C4-2B (cell line): Measurements from ENCODE around the gene CHRNA9.

Experiments
- H3K27ac ChIP-seq: fragments of 450-650 bp; 2 replicates; pipeline ENCODE4 v1.5.1; 2017
- ZFX ChIP-seq: fragments of 450-650 bp; IDR thresholded peaks from 2 replicates; pipeline ENCODE4 v1.6.1; 2017
- TF ChIP-seq, protein P1 (sequence below): fragments of 450-650 bp; conservative IDR thresholded peaks from 2 replicates; pipeline ENCODE4 v1.5.1; 2017; ENCODE audit warnings: mild to moderate bottlenecking

CHRNA9 gene

DNA sequence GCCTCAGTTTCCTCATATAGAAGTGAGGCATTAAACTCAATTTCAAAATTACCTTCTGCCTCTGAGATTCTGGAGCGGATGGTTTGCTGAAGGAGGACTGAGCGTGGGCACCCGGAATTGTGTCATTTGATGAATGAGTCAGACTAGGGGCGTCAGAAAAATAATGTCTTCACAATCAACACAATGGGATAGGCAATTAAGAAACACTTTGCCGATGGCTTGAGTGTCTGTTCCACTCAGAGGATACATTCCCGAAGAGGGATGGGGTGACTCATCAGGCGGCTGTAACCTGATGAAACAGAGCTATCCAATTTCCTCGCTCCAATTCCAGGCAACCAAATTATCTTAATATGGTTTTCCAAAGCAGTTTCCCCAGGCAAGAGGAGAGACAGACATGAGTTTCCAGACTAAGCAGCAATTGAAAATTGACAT is 1.2 kb upstream of the CHRNA9 start:
- no peak overlapping the region for H3K27ac ChIP-seq
- TF ChIP-seq, protein P1, sequence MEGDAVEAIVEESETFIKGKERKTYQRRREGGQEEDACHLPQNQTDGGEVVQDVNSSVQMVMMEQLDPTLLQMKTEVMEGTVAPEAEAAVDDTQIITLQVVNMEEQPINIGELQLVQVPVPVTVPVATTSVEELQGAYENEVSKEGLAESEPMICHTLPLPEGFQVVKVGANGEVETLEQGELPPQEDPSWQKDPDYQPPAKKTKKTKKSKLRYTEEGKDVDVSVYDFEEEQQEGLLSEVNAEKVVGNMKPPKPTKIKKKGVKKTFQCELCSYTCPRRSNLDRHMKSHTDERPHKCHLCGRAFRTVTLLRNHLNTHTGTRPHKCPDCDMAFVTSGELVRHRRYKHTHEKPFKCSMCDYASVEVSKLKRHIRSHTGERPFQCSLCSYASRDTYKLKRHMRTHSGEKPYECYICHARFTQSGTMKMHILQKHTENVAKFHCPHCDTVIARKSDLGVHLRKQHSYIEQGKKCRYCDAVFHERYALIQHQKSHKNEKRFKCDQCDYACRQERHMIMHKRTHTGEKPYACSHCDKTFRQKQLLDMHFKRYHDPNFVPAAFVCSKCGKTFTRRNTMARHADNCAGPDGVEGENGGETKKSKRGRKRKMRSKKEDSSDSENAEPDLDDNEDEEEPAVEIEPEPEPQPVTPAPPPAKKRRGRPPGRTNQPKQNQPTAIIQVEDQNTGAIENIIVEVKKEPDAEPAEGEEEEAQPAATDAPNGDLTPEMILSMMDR: no peak
- TF ChIP-seq ZFX: no peak

DNA sequence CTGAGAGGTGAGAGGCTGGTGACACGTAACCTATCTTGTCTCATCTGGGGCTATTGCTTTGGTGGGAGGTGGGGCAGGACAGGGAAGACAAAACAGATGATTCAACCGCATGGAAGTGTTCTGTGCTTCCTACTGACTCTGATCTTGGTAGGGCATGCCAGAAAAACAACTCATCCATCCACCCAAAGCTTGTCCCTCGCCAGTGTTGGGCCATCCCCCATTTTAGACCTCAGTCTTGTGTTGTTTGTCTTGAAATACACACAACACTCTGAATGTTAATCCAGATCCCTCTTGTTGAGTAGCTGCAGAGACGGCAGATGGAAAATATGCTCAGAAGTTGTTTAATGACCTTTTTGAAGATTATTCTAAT is 377 bp downstream of the CHRNA9 start:
- TF ChIP-seq ZFX: no peak
- TF ChIP-seq, protein P1: no peak
- H3K27ac ChIP-seq: no peak overlapping the region

DNA sequence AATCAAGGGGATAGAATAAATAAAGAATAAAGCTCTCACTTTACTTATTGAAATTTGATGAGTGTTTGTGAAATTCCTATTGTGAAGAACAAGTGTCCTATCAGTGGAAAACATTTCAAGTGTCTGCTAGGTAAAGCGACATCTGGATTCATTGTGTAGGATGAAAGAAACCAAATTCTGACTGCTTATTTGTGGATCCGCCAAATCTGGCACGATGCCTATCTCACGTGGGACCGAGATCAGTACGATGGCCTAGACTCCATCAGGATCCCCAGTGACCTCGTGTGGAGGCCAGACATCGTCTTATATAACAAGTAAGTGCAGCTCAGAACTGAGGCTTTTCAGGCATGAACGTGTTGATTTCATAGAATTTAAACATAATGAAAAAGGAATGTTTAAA is 1.9 kb downstream of the CHRNA9 start:
- no peak for TF ChIP-seq ZFX
- TF ChIP-seq, protein P1: no peak
- H3K27ac ChIP-seq: no peak overlapping the region

DNA sequence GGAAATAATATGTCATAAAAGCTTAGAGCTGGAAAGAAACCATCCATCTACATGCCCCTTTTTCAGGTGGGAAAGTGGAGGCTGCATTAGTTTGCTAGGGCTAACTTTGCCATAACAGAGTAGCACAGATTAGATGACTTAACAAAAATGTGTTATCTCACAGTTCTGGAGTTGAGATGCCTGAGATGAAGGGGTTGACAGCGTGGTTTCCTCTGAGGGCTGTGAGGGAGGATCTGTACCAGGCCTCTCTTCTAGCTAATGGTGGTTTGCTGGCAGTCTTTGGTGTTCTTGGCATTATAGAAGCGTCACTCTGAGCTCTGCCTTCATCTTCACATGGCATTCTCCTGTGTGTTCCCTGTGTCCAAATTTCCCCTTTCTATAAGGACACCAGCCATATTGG is 2.4 kb downstream of the CHRNA9 start:
- no peak for TF ChIP-seq ZFX
- TF ChIP-seq, protein P1: no peak
- no peak overlapping the region for H3K27ac ChIP-seq

DNA sequence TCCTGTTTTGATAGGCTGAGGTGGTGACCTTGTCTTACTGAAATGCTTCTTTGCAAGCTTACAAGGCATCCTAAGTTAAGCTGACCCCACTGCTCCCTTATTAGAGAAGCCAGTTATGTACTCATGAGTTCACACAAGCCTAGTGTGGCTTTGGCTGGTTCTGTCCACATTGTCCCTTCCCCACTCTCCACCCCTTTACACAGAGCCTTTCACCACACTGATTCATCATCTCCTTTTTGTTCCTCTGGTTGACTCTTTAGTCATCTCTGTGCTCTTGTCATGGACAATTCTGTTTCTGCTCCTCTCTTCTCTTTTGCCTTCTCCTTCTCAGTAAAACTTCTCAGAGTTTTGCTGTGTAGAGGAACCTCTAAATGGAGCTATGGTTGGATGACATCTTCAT is 4.9 kb downstream of the CHRNA9 start:
- H3K27ac ChIP-seq: no peak overlapping the region
- TF ChIP-seq ZFX: no peak
- TF ChIP-seq, protein P1: no peak

DNA sequence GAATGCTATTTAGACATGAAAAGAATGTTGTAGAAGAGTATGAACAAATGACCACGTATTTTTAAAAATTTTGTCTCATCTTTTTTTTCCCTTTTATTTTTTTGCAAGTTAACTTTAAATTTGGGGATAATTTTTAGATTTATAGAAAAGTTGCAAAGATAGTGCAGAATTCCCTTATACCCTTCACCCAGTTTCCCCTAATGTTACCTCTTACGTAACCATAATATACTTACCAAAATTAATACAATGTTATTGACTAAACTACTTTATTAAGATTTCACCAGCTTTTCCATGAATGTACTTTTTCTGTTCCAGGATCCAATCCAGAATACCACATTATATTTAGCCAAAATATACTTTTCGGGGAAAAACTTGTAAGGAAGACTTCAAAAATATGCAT is 12.3 kb downstream of the CHRNA9 start:
- no peak overlapping the region for H3K27ac ChIP-seq
- TF ChIP-seq, protein P1: no peak
- TF ChIP-seq ZFX: no peak

DNA sequence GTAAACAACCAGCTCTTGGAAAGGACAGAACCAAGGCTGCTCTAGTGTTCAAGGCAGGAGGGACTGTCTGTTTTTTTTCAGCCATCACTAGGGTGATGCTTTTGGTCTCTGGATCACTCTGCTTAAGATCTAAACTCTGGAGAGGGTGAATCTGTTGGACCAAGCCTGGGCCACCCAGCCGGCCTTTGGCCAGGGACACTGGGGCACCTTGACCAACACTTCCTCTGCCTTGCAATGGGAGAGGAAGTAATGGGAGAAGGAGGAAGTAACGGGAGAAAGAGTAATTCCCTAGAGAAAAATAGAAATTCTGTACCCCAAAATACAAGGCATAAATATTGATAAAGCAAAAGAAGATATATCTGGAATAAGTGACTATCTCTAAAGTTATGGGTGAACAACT is 12.9 kb downstream of the CHRNA9 start:
- no peak overlapping the region for H3K27ac ChIP-seq
- TF ChIP-seq ZFX: no peak
- TF ChIP-seq, protein P1: no peak
